ENCODE data around the gene INPP4B. TPM values are rescaled to one million over a fixed set of nuclear protein-coding genes. Genes with fewer than 3 reads are reported as not detected.

Gene INPP4B
- polyA plus RNA-seq, 1 of the 3 experiments (the other 2 are of a cell fraction), result 0.08 TPM

DNA sequence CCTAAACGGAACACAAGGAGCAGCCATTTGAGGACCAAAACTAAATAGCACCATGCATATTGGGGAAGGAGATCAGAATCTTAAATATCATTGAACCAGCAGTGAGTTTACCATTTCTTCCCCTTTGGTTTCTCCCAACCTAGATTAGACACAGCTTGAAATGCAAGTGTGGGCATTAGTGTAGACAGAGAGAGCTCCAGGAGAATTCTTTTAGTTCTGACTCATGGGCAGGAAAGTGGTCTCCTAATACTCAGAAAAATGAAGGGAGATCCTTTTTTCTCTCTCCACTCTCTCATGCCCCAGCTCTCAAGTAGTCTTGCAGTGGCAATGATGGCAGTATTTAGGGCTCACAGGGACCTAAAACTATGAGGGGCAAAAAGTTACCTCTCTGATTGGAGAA lies 567.9 kb downstream of the INPP4B start:
- Histone ChIP-seq H3K4me3 (ENCODE audit: low read depth in 2 of 2, low read length in 1 of 2) (no peak overlapping the region), H3K9me2 (no peaks in the 10 kb centered on the region), H3K4me1 (ENCODE audit: control insufficient read depth in 1 of 2, insufficient read depth in 2 of 2, low read depth in 1 of 2, low read length in 1 of 2) (no peaks in the 10 kb centered on the region), H3F3A (replicated peaks; ENCODE audit: insufficient read depth) (no peaks in the 10 kb centered on the region), H3K36me3 (replicated peaks in 1 of 2; ENCODE audit: control insufficient read depth in 1 of 2, insufficient read depth in 2 of 2, low read length in 1 of 2) (no peaks in the 10 kb centered on the region), H3K79me2 (ENCODE audit: insufficient read depth) (no peaks in the 10 kb centered on the region), H3K27me3 (ENCODE audit: insufficient read depth) (no peaks in the 10 kb centered on the region), H3K27ac (ENCODE audit: low read depth in 2 of 2, low read length in 1 of 2) (no peak overlapping the region), H3K4me2 (no peak overlapping the region), H2AFZ (ENCODE audit: low read depth) (peak overlapping the region; percentile 14; the same call in 1 of the 2 replicates), H4K20me1 (ENCODE audit: insufficient read depth) (no peaks in the 10 kb centered on the region), H3K9me3 (no peaks in the 10 kb centered on the region), H3K9ac (no peak overlapping the region)
- no peak for DNase-seq
- CTCF ChIA-PET, result no interaction called here
- POLR2A ChIA-PET, result no interaction called here
- 94% methylated on average over 1 of the region's 1 CpG for WGBS (ENCODE audit: low lambda C conversion rate)
- no peak for TF ChIP-seq SMC3 (IDR thresholded peaks at IDR 0.05; ENCODE audit: low read depth, low read length)
- TF ChIP-seq, protein P1, sequence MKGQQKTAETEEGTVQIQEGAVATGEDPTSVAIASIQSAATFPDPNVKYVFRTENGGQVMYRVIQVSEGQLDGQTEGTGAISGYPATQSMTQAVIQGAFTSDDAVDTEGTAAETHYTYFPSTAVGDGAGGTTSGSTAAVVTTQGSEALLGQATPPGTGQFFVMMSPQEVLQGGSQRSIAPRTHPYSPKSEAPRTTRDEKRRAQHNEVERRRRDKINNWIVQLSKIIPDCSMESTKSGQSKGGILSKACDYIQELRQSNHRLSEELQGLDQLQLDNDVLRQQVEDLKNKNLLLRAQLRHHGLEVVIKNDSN (IDR thresholded peaks at IDR 0.05; ENCODE audit: borderline replicate concordance, low read depth), result no peak
- no peak for TF ChIP-seq SIN3A (IDR thresholded peaks at IDR 0.05; ENCODE audit: borderline replicate concordance, low read depth, low read length)
- TF ChIP-seq, protein P2, sequence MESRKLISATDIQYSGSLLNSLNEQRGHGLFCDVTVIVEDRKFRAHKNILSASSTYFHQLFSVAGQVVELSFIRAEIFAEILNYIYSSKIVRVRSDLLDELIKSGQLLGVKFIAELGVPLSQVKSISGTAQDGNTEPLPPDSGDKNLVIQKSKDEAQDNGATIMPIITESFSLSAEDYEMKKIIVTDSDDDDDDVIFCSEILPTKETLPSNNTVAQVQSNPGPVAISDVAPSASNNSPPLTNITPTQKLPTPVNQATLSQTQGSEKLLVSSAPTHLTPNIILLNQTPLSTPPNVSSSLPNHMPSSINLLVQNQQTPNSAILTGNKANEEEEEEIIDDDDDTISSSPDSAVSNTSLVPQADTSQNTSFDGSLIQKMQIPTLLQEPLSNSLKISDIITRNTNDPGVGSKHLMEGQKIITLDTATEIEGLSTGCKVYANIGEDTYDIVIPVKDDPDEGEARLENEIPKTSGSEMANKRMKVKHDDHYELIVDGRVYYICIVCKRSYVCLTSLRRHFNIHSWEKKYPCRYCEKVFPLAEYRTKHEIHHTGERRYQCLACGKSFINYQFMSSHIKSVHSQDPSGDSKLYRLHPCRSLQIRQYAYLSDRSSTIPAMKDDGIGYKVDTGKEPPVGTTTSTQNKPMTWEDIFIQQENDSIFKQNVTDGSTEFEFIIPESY (IDR thresholded peaks at IDR 0.05; ENCODE audit: borderline replicate concordance, low read depth), result no peak
- TF ChIP-seq MXI1 (IDR thresholded peaks at IDR 0.05; ENCODE audit: low read depth, low read length), result no peak
- no peak for TF ChIP-seq TAF1 (IDR thresholded peaks at IDR 0.05; ENCODE audit: borderline replicate concordance, low read depth, low read length)
- no peak for TF ChIP-seq JUND (IDR thresholded peaks at IDR 0.05)
- no peak for TF ChIP-seq NFIC (IDR thresholded peaks at IDR 0.05; ENCODE audit: borderline replicate concordance)
- TF ChIP-seq RFX5 (IDR thresholded peaks at IDR 0.05; ENCODE audit: low read length), result no peak
- TF ChIP-seq GABPA (IDR thresholded peaks at IDR 0.05; ENCODE audit: low read depth), result no peak
- TF ChIP-seq RCOR1 (IDR thresholded peaks at IDR 0.05; ENCODE audit: low read length), result no peak
- TF ChIP-seq TEAD4 (IDR thresholded peaks at IDR 0.05; ENCODE audit: borderline replicate concordance, insufficient read depth), result no peak
- no peak for TF ChIP-seq CHD2 (IDR thresholded peaks at IDR 0.05; ENCODE audit: low read length, partially characterized antibody)
- no peak for TF ChIP-seq EP300 (IDR thresholded peaks at IDR 0.05; ENCODE audit: borderline replicate concordance in 1 of 2, low read depth in 1 of 2, low read length in 1 of 2)

DNA sequence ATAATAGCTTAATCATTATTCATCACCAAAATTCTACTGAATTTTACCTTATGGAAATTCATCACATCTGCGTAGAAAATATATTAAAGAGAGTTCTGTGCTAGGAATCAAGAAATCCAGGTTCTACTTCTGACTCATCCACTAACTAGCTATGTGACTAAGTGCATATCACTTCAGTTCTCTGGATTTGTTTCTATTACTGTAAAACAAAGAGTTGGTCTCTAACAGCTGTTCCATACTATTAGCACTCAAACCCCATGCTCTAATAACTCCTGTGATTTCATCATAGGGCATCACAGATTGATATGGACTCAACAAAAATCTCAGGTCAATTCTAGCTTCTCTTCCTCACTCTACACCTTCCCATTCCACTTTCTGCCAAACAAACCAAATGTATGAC lies 572.0 kb downstream of the INPP4B start:
- no peak for DNase-seq
- Histone ChIP-seq H3K27ac (ENCODE audit: low read depth in 2 of 2, low read length in 1 of 2) (no peak overlapping the region), H3K27me3 (ENCODE audit: insufficient read depth) (no peaks in the 10 kb centered on the region), H3K9me3 (no peaks in the 10 kb centered on the region), H3K4me1 (ENCODE audit: control insufficient read depth in 1 of 2, insufficient read depth in 2 of 2, low read depth in 1 of 2, low read length in 1 of 2) (no peaks in the 10 kb centered on the region), H3F3A (replicated peaks; ENCODE audit: insufficient read depth) (no peaks in the 10 kb centered on the region), H4K20me1 (ENCODE audit: insufficient read depth) (no peaks in the 10 kb centered on the region), H3K9ac (no peak overlapping the region), H2AFZ (ENCODE audit: low read depth) (no peak overlapping the region), H3K4me3 (ENCODE audit: low read depth in 2 of 2, low read length in 1 of 2) (no peak overlapping the region), H3K9me2 (no peaks in the 10 kb centered on the region), H3K4me2 (no peak overlapping the region), H3K79me2 (ENCODE audit: insufficient read depth) (no peaks in the 10 kb centered on the region), H3K36me3 (replicated peaks in 1 of 2; ENCODE audit: control insufficient read depth in 1 of 2, insufficient read depth in 2 of 2, low read length in 1 of 2) (no peaks in the 10 kb centered on the region)
- TF ChIP-seq FOXJ3 (CRISPR knock-in tag; IDR thresholded peaks at IDR 0.05), result no peak
- TF ChIP-seq POLR2AphosphoS5 (IDR thresholded peaks at IDR 0.05; ENCODE audit: low read depth, low read length), result no peak
- peak; percentile 31; the same call in 1 of the 2 replicates for TF ChIP-seq FOSL2 (IDR thresholded peaks at IDR 0.05; ENCODE audit: borderline replicate concordance, low read depth)
- peak; percentile 11; the same call in 1 of the 2 replicates for TF ChIP-seq JUND (IDR thresholded peaks at IDR 0.05)
- no peak for TF ChIP-seq CHD2 (IDR thresholded peaks at IDR 0.05; ENCODE audit: low read length, partially characterized antibody)
- TF ChIP-seq GATA2 (CRISPR knock-in tag; IDR thresholded peaks at IDR 0.05), result no peak
- no peak for TF ChIP-seq SIN3A (IDR thresholded peaks at IDR 0.05; ENCODE audit: borderline replicate concordance, low read depth, low read length)
- no peak for TF ChIP-seq NFIC (IDR thresholded peaks at IDR 0.05; ENCODE audit: borderline replicate concordance)
- no peak for TF ChIP-seq MXI1 (IDR thresholded peaks at IDR 0.05; ENCODE audit: low read depth, low read length)
- 88% methylated on average over 1 of the region's 1 CpG for WGBS (ENCODE audit: low lambda C conversion rate)
- POLR2A ChIA-PET, result no interaction called here
- CTCF ChIA-PET, result no interaction called here
